ENCODE results near the gene PSMD10.

DNA sequence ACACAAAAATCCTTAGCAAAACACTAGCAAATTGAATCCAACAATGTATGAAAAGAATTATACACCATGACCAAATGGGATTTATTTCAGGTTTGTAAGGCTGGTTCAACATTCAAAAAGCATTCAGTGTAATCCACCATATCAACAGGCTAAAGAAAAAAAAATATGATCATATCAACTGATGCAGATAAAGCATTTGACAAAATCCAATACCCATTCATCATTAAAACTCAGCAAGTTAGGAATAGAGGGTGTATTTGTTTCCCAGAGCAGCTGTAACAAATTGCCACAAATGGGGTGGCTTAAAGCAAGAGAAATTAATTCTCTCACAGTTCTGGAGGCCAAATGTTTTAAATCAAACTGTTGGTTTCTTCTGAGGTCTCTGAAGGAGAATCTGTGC is 35.8 kb downstream of the PSMD10 start:
- TF ChIP-seq, protein P1, sequence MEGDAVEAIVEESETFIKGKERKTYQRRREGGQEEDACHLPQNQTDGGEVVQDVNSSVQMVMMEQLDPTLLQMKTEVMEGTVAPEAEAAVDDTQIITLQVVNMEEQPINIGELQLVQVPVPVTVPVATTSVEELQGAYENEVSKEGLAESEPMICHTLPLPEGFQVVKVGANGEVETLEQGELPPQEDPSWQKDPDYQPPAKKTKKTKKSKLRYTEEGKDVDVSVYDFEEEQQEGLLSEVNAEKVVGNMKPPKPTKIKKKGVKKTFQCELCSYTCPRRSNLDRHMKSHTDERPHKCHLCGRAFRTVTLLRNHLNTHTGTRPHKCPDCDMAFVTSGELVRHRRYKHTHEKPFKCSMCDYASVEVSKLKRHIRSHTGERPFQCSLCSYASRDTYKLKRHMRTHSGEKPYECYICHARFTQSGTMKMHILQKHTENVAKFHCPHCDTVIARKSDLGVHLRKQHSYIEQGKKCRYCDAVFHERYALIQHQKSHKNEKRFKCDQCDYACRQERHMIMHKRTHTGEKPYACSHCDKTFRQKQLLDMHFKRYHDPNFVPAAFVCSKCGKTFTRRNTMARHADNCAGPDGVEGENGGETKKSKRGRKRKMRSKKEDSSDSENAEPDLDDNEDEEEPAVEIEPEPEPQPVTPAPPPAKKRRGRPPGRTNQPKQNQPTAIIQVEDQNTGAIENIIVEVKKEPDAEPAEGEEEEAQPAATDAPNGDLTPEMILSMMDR (IDR thresholded peaks at IDR 0.05; ENCODE audit: low read length) = no peak
- TF ChIP-seq EZH2 (IDR thresholded peaks at IDR 0.05; ENCODE audit: borderline replicate concordance, low read length) = no peak
